Ramos (cell line): ENCODE measurements around the gene LRRC58.
"Not testable (repeated sequence)": the region's sequence is repeated elsewhere in the genome, so short reads cannot be mapped to it uniquely, and the experiment has no call there.

Experiments
- in situ Hi-C: fragments of 300-500 bp; cut with MboI; formaldehyde crosslinking; loops from one replicate; pipeline ENCODE4 v1.14.3; 2022; ENCODE audit warnings: low sequenced_read_pairs; ENCODE audit not compliant: unreplicated experiment

LRRC58 gene

GRCh38 chr3:120341658-120342346, 7.4 kb downstream of the LRRC58 start:
- in situ Hi-C loops, result no loop called here

GRCh38 chr3:120339362-120339761, 9.8 kb downstream of the LRRC58 start:
- in situ Hi-C loops, result no loop called here

- in situ Hi-C loops, result no loop called here
Observed at GRCh38 chr3:120338517-120338916, 10.6 kb downstream of the LRRC58 start.

- in situ Hi-C loops, result no loop called here
Observed at GRCh38 chr3:120332646-120333045, 16.5 kb downstream of the LRRC58 start.

- in situ Hi-C loops, result no loop called here
Observed at GRCh38 chr3:120331076-120331475, 18.1 kb downstream of the LRRC58 start.

- in situ Hi-C loops, result no loop called here
Observed at GRCh38 chr3:120326784-120327183, 22.4 kb downstream of the LRRC58 start.

GRCh38 chr3:120324190-120324589, 25.0 kb downstream of the LRRC58 start:
- in situ Hi-C loops, result no loop called here

- in situ Hi-C loops, result not testable (repeated sequence)
Observed at GRCh38 chr3:120323761-120324160, 25.4 kb downstream of the LRRC58 start.

GRCh38 chr3:120311863-120312794, 37.0 kb downstream of the LRRC58 start:
- in situ Hi-C loops, result no loop called here

- in situ Hi-C loops, result no loop called here
Observed at GRCh38 chr3:120306519-120307455, 42.4 kb downstream of the LRRC58 start.

GRCh38 chr3:120304616-120305015, 44.5 kb downstream of the LRRC58 start:
- in situ Hi-C loops, result no loop called here

- in situ Hi-C loops, result no loop called here
Observed at GRCh38 chr3:120302361-120302760, 46.8 kb downstream of the LRRC58 start.

GRCh38 chr3:120300971-120301370, 48.2 kb downstream of the LRRC58 start:
- in situ Hi-C loops, result no loop called here

- in situ Hi-C loops, result no loop called here
Observed at GRCh38 chr3:120299403-120299802, 49.8 kb downstream of the LRRC58 start.

GRCh38 chr3:120298996-120299395, 50.2 kb downstream of the LRRC58 start:
- in situ Hi-C loops, result no loop called here

- in situ Hi-C loops, result not testable (repeated sequence)
Observed at GRCh38 chr3:120291552-120291951, 57.6 kb downstream of the LRRC58 start.

GRCh38 chr3:120289636-120290035, 59.5 kb downstream of the LRRC58 start:
- in situ Hi-C loops, result no loop called here

- in situ Hi-C loops, result no loop called here
Observed at GRCh38 chr3:120286465-120286864, 62.7 kb downstream of the LRRC58 start.

- in situ Hi-C loops, result no loop called here
Observed at GRCh38 chr3:120285508-120285841, 63.7 kb downstream of the LRRC58 start.

GRCh38 chr3:120284747-120285507, 64.2 kb downstream of the LRRC58 start, which contains the start of gene GPR156:
TSS of gene GPR156 (minus strand) at chr3:120285222. CDS start at chr3:120244098, 41,124 bp downstream.
- in situ Hi-C loops, result no loop called here
